Colon (tissue), 2 donors: ENCODE measurements around the gene DNMBP.
"Not testable (repeated sequence)": the region's sequence is repeated elsewhere in the genome, so short reads cannot be mapped to it uniquely, and the experiment has no call there.

Experiments
- FAIRE-seq: peaks from 2 replicates; lab custom pipeline; 2012; peaks lifted over from hg19 to GRCh38; lab: Jason Lieb, UNC
- donor health status: control.
- donor health status: control.

The DNMBP gene

GRCh38 chr10:100020142-100020885, 10.6 kb upstream of the DNMBP start:
- FAIRE-seq: no peak

- FAIRE-seq: no peak
Observed at GRCh38 chr10:100019787-100020141, 10.0 kb upstream of the DNMBP start.

GRCh38 chr10:100014071-100014762, 4.5 kb upstream of the DNMBP start:
- no peak for FAIRE-seq

- FAIRE-seq: no peak
Observed at GRCh38 chr10:100013621-100014020, 3.9 kb upstream of the DNMBP start.

- FAIRE-seq: not testable (repeated sequence)
Observed at GRCh38 chr10:100011906-100012305, 2.2 kb upstream of the DNMBP start.

- FAIRE-seq: no peak
Observed at GRCh38 chr10:100009283-100009792, 409 bp downstream of the DNMBP start.

- FAIRE-seq: no peak
Observed at GRCh38 chr10:100008708-100009282, 952 bp downstream of the DNMBP start.

GRCh38 chr10:100008142-100008522, 1.6 kb downstream of the DNMBP start:
- no peak for FAIRE-seq

- FAIRE-seq: no peak
Observed at GRCh38 chr10:100007231-100008141, 2.3 kb downstream of the DNMBP start.

- FAIRE-seq: no peak
Observed at GRCh38 chr10:100006243-100006886, 3.4 kb downstream of the DNMBP start.

- no peak for FAIRE-seq
Observed at GRCh38 chr10:100004805-100005510, 4.8 kb downstream of the DNMBP start.

GRCh38 chr10:100000109-100000644, 9.6 kb downstream of the DNMBP start:
- FAIRE-seq: no peak

GRCh38 chr10:99999319-100000108, 10.2 kb downstream of the DNMBP start:
- FAIRE-seq: no peak

GRCh38 chr10:99998889-99999288, 10.9 kb downstream of the DNMBP start:
- no peak for FAIRE-seq

- FAIRE-seq: no peak
Observed at GRCh38 chr10:99996671-99997648, 12.8 kb downstream of the DNMBP start.

- no peak for FAIRE-seq
Observed at GRCh38 chr10:99995713-99996112, 14.0 kb downstream of the DNMBP start.

- FAIRE-seq: no peak
Observed at GRCh38 chr10:99995269-99995668, 14.5 kb downstream of the DNMBP start.

GRCh38 chr10:99994801-99995200, 14.9 kb downstream of the DNMBP start:
- FAIRE-seq: no peak
